GM21381 (cell line): ENCODE measurements around the gene PDAP1.
"Not testable (repeated sequence)": the region's sequence is repeated elsewhere in the genome, so short reads cannot be mapped to it uniquely, and the experiment has no call there.

Experiments used
- ATAC-seq: cut with Tn5 transposase; IDR thresholded peaks from one replicate; pipeline ENCODE4 v1.9.1; 2021; ENCODE audit warnings: mild to moderate bottlenecking, moderate library complexity; ENCODE audit not compliant: unreplicated experiment

Gene PDAP1

DNA sequence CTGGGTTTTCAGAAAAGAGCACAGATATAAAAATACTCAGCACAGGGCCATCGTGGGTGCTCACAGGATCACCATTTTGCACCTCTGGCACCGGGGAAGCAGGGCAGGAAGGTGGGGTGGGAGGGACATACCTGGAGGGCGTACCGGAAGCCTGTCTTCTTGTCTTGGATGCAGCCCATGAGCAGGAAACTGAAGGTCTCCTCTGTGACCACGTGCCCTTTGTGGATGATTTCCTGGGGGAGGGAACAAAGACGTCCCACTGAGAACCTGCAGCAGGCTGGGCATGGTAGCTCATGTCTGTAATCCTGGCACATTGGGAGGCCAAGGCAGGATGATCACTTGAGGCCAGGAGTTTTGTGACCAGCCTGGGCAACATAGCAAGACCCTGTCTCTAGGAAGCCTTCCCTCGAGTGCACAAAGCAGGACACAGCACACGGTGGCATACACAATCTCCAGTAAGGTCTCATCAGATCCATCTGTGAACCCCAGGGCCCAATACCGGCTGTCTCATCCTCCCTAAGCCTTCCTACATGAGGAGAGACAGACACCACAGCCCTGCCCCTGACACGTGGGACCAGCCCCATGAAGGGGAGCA is 20.7 kb upstream of the PDAP1 start:
- no peak for ATAC-seq

DNA sequence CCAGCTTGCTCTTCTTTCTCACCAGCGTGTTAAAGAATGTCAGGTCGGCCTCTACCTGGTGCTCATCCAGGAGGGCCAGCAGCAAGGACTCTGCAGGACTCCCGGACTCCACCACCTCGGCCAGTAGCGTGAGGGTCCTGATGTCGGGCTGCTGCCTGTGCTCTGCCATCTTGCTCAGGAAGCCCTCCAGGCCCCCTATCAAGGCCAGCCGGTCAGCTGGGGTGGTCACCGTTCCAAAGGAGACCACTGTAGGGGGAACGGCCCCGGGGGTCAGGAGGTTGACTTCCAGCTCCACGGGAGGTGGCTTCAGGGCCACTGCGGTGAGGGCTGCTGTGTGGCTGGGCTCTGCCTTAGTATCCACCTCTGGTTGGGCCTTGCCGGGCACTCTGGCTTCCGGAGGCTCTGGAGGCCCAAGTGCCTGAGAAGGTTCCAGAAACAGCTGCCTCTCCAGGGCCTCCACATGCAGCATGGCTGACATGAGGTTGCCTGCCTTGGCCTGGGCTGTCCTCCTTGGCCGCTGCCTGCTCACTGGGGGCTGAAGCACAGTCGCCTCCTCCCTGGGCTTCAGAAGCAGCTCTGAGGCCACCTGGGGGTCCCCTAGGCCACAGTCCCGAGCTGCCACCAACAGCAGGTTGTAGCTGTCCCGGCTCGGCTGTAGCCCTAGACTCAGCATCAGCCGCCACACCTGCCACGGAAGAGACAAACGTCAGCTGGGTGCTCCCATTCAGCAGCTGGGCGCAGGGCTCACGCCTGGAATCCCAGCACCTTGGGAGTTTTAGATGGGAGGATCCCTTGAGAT is 16.7 kb upstream of the PDAP1 start:
- no peak for ATAC-seq

DNA sequence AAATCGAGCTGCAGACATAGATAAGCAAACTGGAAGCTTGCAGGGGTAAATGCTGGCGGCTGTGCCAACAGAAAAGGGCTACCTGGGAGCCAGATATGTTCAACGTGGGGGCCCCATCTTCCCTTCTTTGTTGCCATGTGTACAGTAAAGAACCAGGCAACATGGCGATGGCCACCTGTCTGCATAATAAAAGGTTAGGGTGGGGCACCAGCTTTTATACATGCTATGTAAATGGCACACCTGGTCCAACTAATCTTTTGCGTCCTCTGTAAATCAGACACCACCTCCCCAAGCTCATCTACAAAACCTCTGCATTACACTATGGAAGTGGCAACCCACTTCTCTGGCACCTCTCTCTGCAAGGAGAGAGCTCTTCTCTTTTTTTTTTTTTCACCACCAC is 14.2 kb upstream of the PDAP1 start:
- ATAC-seq = no peak

DNA sequence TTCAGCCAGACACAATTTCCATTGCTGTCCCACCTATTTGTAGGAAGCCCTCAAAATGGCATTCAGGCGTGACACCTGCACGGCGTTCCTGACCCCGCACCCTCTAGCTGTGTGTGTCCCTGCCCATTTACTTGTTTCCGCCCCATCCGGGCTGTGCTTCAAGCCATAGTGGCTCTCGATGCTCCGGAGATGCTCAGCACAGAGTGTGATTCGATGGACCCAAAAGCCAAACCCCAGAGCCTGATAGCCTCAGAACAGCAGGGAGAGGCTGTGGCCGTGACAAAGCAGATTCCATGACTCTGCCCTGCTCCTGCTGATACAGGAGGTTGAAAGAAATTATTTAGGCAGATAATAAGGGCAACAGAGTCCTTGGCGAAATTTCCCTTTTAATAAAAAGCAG is 13.8 kb upstream of the PDAP1 start:
- no peak for ATAC-seq

DNA sequence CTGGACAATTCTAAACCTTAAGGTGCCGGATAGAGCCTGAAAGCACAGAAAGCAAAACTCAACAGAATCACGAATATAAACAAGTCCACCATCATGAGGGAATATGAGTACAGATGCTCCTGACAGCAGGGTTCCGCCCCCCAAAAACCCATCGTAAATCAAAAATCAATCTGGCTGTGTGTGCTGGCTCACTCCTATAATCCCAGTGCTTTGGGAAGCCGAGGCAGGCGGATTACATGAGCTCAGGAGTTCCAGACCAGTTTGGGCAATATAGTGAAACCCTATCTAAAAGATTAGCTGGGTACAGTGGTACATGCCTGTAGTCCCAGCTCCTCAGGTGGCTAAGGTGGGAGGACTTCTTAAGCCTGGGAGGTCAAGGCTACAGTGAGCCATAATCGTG is 12.6 kb upstream of the PDAP1 start:
- ATAC-seq = no peak

DNA sequence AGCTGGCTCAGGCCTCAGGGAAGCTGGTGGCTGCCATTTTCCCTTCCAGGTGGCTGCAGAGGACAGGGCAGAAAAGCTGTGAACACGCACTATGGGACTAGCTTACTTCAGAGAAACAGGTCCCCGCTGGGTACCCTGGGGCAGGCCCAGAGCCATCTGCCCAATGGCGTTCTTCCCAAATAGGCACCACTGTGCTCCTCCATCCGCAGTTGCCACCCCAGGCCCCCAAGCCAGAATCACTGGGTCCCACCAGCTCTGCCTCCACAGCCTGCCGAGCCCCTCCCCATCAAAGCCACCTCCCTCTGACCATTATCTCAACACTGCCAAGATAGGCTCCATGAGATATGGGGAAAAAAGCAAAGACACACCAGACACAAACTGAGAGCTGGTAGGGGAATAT is 11.8 kb upstream of the PDAP1 start:
- no peak for ATAC-seq

DNA sequence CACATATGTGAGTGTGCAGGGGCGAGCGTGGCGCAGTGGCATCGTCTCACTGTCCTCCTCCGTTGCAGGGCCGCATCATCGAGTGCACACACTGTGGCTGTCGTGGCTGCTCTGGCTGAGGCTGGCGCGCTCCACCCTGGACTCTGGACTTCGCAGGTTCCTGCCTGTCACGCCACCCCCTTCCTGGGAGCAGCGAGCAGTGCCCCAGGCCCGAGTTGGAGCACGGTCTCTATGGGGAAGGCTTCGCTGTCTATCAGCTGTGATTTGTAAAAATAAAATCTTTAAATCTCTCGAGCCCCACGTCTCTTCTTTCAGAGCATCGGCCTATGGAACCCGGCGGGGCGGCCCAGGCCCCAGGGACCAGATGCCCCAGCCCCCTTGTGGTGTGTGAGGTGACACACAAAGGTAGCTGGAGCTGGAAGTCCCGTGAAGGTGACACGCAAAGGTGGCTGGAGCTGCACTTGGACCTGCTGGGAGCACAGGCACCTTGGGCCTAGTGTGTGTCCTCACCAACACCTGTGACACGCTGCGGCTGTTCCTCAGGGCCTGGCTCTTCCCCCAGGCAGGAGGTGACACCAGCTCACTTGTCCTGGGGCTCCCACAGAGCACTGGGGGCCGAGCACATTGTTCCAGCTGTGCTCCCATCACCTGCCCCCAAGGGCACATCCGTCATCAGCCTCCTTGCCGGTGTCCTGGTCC is 11.1 kb upstream of the PDAP1 start:
- ATAC-seq = no peak

DNA sequence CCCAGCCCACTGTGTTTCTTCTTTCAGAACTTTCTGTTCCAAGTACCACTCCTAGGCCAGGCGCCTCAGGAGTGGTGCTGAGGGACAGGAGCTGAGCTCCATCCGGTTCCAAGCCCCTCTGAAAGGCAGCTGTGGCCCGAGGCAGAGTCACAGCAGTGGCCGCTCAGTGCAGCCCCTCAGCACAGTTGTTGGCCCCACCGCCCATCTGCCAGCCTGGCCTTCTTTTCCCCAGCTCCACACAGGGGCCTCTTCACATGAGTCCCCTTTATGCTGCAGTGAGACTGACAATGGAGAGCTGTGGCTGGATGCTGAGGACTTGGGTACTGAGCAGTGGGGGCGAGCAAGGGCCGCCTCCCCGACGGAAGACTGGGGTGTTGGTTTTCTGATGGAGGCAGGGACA is 9.9 kb upstream of the PDAP1 start:
- no peak for ATAC-seq

DNA sequence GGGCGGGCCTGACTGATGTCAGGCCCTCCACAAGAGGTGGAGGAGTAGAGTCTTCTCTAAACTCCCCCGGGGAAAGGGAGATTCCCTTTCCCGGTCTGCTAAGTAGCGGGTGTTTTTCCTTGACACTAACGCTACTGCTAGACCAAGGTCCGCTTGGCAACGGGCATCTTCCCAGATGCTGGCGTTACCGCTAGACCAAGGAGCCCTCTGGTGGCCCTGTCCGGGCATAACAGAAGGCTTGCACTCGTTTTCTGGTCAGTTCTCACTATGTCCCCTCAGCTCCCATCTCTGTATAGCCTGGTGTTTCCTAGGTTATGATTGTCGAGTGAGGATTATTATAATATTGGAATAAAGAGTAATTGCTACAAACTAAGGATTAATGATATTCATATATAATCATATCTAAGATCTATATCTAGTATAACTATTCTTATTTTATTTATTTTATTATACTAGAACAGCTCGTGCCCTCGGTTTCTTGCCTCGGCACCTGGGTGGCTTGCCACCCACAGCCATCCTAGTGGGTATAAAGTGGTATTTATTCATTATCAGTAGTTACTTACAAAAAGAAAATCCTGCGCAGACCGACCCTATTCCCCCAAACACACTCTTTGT is 7.2 kb upstream of the PDAP1 start:
- not testable (repeated sequence) for ATAC-seq

DNA sequence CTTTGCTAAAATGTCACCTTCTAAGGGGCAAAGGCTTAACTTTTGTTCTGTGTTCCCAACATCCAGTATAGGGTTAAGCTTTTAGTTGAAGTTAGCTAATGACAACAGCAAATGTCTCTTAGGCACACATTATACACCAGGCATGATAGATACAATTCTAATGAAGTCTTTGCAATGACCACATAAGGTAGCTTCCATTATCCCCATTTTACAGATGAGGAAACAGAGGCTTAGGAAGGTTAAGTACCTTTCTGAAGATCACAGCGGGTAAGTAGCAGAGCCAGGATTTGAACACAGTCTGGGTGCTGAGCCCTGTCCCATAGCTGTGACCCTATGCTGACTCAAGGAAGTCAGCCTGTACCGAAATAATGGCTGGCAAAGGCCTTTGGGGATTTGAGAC is 2.2 kb upstream of the PDAP1 start:
- ATAC-seq = no peak

DNA sequence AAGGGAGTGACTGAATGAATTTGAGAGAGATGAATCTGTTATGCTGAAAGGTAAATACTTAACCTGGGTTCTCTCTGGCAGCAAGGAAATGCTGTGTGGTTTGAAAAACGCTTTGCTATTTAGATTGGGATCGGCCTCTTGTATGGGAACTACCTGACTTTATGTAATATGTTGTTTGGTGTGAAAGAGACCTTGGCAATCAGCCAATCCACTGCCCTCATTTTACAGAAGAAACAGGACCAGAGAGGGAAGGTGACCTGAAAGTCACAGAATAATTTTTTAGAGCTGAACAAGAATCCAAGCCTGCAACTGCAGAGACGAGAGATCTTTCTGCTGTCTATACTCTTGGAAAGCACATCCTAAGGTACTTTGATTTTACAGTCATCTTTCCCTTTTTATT is 1.4 kb upstream of the PDAP1 start:
- ATAC-seq = no peak

DNA sequence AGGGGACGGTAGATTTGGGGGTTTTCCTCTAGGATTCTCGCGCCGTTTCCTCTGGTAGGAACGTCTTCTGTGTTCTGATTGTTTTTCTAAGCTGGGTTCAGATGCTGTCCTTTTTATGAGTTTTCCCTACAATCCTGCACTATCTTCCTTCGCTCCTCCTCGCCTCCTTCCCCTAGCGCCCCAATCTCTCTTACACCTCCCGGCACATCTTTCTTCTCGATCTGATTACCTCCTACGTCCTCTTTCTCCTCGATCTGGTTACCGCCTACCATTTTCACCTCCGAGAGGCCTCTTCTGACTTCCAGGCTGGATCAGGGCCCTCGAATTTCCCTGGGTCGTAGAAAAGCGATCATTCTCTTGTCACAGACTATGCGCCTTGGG is 785 bp upstream of the PDAP1 start:
- no peak for ATAC-seq

DNA sequence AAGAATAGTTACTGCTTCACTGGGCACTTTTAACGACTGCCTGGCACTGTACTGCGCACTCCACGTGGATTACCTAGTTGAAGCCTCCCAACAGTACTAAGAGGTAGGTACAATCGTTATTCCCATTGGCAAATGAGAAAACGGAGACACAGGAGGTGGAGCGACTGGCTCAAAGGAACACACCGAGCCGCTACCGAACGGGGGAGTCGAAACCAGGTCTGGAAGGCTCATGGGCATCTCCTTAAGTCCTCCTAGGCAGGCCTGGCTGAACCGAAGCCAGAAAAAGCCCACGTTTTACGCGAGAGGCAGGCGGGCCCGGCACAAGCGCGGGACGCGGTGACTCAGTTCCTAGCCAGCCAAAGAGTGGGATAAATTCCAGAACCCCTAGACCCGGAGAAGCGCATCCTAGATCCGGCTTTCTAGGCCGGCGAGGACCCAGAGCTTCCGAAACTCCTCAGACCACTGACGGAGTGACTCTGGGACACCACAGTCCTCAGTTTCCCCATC is 472 bp downstream of the PDAP1 start:
- no peak for ATAC-seq

DNA sequence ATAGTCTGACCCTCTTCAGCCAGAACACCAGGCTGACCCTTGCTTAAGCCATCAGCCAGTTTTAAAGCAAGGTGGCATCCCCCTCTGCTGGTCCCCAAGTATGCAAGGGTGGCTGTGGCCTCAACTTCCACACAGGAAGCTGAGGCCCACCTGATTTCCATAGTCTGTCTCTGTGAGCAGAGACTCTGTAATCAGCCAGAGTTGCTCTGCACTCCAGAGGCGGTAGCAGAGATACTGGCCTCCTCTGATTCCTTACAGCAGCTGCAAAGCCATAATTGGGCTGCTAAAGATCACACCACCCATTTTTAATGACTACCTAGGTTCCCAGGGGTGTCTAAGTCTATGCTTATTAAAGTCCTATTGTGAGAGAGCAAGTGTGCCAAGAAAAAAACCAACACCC is 1.8 kb downstream of the PDAP1 start:
- no peak for ATAC-seq

DNA sequence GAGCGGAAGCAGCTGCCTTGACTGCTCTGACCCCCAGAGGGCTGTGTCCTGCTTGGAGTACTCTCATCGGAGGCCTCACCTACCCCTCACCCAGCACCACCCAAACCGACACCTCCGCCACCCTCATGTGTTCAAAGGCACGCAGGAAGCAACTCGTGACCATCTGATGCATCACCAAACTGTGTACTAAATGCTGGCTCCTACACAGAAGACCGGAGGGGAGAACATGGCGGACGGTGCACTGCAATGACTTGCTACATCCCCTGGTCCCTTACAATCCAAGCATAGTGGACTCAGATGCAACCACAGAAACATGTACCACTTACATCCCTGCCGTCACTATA is 3.4 kb downstream of the PDAP1 start:
- no peak for ATAC-seq

DNA sequence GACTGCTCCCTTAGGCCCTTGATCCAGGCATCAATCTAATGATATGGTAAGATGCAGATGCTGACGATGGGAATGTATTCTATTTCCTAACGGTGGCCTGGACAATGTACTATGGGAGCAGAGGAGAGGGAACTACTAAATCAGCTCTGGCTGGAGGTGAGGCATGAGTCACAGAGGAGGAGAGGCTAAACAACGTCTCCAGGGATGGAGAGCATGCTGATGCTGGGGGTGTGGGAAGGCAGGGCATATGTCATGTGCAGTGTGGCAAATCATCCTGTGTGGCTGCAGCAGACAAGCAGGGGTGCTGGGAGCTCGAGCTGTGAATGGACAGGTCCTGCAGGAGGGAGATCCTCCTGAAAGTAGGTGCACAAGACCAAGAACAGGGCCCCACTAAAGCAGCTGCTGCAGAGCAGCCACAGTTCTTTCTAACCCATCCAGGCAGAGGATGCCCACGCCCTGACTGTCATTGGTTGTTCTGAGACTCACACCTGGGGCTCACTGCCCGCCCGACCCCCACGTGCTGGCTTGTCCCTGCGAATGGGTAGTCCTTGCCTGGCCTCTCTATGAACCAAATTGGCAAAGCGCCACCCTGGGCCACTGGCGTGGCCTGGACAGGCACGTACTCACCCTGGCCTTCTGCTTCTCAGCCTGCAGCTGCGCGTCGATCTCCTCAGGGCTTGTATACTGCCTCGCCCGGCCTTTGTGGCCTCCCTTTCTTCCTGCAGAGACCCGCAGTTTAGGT is 4.0 kb downstream of the PDAP1 start:
- no peak for ATAC-seq

DNA sequence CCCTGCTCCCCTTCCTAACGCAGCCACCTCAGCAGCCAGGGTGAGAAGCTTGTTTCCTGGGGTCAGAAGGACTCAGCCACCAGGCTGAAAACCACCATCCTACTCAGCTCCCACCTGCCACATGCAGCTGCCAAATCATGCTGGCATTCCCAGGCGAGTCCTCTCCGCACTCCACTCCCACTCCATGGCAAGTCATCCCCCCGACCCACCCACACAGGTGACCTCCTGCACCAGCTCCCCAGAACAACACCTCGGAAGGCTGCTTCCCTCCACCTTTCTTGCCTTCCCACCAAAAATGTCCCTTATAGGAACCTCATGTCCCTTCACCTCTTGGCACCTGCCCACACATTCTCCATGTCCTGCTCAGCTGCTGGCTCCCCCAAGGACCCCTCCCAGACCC is 4.6 kb downstream of the PDAP1 start:
- ATAC-seq = no peak

DNA sequence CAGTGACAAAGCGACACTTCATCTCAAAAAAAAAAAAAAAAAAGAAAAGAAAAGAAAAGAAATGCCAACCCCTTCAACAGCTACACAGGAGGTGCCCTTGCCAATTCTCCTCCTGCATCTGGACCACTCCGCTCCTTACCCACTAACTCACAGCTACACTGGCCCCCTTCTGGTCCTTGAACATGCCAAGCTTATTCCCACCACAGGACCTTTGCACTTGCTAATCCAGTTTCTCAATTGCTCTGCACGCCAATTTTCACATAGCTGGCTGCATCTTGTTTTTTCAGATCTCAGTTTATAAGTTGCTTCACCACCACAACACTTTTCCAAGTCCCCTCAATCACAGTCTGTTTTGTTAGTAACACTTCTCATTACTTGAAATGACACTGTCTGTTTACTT is 5.5 kb downstream of the PDAP1 start:
- ATAC-seq = no peak

DNA sequence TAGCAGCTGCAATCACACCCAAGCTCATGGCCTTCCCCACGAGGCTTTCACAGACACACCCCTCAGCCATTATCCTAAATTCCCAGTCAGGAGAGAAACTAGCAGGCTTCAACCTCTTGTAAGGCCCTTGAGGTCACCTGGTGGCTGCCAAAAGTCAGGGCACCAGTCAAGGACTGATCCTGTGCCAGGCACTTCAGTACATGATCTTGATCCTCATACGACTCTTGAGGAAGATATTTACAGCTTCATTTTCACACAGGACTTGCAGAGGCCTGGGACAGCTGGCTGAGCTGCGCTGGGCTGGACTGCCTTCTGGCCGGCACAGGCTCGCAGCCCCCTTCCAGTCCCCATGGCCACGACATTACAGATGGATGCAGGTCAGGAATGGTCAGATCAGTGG is 8.8 kb downstream of the PDAP1 start:
- ATAC-seq = no peak

DNA sequence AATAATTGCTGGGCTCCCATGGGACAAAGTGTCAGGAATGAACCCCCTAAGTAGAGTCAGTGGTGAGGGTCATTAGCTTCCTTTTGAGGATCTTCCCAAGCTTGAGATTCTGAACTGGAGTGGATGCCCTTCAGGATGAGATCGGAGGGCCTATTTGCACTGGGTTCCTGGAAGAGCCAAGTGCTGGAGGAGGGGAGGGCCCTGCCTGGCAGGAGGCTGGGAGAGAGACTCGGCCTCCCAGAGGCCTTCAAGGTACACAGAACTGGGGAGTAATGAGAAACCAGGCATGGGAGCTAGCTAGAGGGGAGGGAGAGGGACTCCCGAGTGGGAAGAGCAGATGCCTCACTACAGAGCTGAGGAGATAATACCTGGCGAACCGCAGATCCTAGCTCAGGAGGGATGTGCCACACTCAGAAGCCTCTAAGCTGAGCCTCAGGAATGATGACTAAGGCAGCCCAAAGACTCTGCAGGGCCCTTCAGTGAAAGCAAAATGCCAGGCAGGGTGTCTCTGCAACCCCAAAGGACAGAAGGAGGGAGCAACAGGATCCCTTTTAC is 9.4 kb downstream of the PDAP1 start:
- no peak for ATAC-seq
